UCSD-AML1 (cell line): ENCODE measurements around the gene UBE2B.
"Not testable (repeated sequence)": the region's sequence is repeated elsewhere in the genome, so short reads cannot be mapped to it uniquely, and the experiment has no call there.

Source experiments
- DNase-seq: peaks from one replicate; lab custom pipeline; 2025; ENCODE audit not compliant: unreplicated experiment; lab: John Stamatoyannopoulos, UW

Gene UBE2B

DNA sequence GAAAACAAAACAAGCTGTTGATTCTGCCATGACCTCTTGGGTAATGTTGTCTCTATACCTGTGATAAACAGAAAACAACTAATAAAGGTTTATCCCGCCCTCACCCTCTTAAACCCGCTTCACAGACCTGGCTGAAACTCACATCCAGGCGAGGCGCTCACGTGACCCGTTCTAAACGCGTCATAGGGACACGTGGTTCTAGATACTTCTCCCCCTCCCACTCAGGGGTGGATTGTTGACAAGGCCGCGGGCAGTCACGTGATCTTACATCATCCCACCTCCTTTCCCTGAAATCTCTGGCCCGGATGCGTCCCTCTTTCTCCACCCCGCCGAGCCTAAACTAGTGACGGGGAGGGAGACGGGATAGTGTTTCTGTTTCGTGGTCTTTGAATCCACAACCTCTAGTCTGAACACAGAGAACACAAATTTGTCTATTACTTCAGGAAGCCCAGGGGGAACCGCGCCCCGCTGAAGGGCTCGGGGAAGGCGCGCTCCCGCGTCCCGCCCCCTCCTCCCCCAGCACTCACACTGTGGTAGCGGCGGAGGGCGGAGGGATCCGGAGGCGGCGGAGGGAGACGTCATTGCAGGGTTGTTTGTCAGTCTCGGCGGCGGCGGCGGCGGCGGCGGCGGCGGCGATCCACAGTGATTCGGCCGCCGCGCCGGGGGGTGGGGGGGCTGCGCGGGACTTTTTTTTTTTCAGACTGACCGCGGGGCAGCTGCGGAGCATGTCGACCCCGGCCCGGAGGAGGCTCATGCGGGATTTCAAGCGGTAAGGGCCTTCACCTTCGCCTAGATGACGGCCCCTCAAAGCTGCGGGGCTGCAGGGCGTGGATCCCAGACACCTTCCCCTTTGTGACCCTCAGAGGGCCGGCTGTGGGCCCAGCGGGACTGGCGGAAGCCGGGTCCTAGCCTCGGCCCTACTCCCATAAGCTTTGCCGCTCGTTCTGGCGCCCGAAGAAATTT, at the start of gene UBE2B:
Gene UBE2B (plus strand): TSS at position 699 of the 963 bp plus-strand sequence. CDS start 27 bp downstream, at position 726.
- peak; percentile 95 for DNase-seq

DNA sequence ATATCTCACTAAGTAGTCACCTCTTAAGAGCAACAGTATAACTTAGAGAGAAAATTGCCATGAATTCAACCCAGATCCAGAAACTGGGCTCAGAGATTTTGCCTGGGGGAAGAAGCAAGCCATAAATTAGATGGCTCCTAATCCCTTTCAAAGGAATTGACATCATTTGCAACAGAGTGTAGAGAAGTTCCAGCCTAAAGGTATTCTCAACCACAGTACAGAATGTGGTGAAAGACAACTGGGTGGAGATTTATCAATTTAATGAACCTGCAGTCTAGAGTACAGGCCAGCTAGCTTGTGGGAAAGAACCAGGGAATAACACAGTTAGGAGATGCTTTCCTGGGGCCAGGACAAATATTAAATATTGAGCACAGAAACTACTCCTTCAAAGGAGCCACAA, 44.0 kb upstream of the UBE2B start:
- no peak for DNase-seq

DNA sequence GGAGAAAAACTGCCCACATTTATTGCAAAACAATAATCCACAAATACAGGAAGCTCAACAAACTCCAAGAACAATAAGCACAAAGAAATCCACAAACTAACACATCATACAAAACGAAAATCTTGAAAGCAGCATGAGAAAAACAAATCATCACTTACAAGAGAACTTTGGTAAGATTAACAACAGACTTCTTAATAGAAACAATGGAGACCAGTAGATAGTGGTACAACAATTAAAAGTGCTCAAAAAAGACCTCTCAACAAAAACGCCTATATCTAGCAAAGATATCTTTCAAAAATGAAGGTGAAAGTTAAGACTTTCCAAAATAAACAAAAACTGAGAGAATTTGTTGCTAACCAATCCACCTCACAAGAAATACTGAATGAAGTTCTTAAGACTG, 42.8 kb upstream of the UBE2B start:
- DNase-seq = no peak

DNA sequence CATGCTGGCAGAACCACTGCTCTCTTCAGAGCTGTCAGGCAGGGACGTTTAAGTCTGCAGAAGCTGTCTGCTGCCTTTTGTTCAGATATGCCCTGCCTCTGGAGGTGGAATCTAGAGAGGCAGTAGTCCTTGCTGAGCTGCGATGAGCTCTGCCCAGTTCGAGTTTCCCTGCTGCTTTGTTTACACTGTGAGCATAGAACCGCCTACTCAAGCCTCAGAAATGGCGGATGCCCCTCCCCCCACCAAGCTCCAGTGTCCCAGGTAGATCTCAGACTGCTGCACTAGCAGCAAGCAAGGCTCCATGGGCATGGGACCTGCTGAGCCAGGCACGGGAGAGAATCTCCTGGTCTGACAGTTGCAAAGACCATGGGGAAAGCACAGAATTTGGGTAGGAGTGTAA, 34.5 kb upstream of the UBE2B start:
- DNase-seq = not testable (repeated sequence)

DNA sequence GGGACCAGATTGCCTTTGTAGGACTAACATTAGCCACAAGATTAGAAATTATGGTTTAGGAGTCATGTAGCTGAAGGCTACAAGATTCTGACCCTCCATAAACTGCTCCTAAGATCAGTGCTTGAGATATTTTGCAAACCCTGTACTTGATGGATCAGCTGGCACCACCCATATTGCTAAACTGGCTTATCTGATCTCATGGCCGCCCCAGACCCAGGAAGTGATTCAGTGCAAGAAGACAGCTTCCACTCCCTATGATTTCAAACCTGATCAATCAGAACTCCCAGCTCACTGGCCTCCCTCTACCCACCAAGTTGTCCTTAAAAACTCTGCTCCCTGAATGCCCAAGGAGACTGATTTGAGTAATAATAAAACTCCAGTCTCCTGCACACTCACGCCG, 27.9 kb upstream of the UBE2B start:
- DNase-seq = not testable (repeated sequence)

DNA sequence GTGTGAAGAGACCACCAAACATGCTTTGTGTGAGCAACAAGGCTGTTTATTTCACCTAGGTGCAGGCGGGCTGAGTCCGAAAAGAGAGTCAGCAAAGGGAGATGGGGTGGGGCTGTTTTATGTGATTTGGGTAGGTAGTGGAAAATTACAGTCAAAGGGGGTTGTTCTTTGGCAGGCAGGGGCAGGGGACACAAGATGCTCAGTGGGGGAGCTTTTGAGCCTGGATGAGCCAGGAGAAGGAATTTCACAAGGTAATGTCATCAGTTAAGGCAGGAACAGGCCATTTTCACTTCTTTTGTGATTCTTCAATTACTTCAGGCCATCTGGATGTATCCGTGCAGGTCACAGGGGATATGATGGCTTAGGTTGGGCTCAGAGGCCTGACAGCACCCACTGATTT, 25.9 kb upstream of the UBE2B start:
- not testable (repeated sequence) for DNase-seq

DNA sequence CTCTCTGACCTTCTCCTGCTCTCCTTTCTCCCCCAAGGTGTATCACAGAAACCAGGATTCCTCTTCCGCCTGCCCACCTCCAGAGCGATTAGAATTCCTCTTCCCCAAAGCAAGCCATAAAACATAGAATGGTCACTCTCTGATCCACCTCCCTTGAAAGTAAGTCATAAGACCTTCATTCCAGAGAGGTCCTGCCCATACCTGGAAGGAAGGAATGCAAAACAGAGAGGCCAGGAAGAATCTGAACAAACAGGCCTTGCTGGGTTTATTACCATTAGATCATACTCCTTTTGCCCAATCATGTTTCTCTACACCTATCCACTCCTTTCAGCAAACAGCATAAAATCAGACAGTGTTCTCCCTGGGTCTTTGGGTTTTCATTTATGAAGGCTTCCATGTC, 25.4 kb upstream of the UBE2B start:
- DNase-seq = no peak

DNA sequence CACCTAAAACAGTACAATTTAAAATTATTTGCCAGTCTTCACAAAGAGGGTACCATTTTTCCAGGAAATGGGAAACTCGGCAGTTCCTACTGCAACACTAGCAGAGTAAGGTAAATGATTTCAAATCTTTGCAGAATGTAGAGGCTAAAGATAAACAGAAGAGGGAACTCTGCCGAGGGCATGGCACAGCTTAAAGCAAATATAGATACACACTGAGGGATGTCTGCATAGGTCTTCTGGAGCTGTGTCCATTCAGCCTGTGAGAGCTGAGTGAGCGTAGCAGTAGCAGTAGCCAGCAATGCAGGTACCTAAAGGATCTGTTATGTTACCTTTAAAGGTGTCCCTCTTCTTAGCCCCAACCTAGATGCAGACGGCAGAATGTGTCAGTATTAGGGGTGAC, 21.9 kb upstream of the UBE2B start:
- DNase-seq = no peak

DNA sequence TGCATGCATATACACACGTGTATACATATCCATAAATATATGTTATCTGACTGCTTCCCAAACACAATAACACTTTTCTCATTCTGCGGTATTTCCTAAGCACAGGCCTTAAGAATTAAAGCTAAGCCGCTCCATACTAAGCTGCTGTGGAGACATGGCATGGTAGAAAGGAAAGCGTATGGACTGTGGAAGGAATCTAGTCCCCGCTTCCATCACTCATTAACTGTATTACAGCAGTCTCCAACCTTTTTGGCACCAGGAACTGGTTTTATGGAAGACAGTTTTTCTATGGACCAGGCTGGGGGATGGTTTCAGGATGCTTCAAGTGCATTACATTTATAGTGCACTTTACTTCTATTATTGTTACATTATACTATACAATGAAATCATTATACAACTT, 15.7 kb upstream of the UBE2B start:
- no peak for DNase-seq

DNA sequence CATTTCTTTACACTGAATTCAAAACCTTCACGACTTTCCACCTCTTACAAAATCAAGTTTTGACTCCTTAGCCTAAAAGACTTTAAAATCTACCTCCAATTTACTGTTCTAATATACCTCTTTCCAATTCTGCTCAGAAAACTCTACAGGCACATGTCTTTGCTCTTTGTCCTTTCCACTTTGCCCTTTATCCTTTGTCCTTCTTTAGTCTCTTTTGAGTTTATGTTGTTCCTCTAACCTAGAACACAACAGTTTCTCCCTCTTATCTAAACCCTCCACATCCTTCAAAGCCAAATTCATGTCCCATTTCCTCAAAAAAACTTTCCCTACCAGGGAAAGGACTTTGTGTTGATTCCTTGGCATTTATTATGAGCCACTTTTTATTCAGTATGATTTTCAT, 5.8 kb upstream of the UBE2B start:
- DNase-seq = no peak

DNA sequence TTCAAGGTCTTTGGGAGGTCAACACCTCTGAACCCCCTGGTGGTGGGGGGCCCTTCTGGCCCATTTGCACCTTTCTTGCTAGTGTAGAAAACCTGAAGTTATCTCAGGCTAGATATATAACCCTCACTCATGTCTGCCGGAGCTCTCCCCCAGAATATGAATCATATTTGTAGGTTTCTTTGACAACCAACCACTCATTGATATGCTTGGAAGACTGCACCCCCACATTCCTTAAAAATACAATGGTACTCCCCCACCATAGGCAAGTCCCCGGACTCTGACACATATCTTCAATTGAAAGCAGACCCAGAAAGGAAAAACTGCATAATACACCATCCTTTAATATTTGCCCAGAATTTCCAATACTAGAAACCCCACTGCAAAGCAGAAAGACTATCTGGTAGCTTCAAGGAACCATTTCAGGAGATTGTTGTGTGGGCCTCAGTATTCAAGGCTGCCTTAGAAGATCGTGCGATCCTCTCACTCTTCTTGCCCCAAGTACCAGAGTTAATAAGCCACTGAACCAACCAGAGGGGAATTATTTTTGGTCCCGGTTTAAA, 978 bp upstream of the UBE2B start:
- DNase-seq = no peak

DNA sequence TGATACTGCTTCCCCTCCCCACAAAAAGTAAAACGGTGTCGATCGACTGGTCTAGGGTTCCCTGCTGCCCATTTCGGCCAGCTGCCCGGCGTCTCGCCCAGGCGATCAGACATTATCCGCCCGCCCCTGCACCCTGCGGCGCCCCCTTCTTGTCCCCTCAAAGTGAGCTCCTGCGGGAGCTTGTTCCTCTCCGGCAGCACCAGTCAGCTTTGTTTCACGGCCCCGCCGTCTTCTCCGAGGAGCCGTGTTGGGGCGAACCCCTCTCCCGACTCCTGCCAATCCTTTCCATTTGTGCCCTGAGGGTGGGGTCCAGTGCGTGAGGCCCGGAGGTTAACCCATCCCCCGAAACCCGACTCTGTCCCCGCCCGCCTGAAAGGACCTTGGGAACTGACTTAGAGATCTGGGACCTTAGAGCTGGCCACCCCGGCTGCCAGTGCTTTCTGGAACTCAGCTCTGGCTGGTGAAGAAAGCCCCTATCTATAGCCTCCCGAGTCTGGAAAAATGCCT, 518 bp downstream of the UBE2B start:
- peak; percentile 53 for DNase-seq

DNA sequence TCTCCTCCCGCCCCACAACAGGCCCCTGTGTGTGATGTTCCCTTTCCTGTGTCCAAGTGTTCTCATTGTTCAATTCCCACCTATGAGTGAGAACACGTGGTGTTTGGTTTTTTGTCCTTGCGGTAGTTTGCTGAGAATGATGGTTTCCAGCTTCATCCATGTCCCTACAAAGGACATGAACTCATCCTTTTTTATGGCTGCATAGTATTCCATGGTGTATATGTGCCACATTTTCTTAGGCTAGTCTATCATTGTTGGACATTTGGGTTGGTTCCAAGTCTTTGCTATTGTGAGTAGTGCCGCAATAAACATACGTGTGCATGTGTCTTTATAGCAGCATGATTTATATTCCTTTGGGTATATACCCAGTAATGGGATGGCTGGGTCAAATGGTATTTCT, 2.3 kb downstream of the UBE2B start:
- not testable (repeated sequence) for DNase-seq

DNA sequence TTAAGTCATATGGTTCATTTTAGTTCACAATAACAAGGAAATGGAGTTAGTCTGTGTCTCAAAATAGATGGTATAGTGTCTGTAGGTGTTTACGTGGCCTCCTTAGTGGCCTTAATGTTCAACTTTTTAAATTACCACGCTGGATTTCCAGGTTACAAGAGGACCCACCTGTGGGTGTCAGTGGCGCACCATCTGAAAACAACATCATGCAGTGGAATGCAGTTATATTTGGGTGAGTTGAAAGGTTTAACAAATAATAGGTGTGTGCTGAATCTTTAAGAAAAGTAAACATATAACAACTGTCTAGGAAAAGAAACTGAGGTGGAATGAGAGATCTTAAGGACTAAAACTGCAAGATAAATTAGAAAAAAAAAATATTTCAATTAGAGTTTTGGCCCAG, 2.9 kb downstream of the UBE2B start:
- DNase-seq = no peak

DNA sequence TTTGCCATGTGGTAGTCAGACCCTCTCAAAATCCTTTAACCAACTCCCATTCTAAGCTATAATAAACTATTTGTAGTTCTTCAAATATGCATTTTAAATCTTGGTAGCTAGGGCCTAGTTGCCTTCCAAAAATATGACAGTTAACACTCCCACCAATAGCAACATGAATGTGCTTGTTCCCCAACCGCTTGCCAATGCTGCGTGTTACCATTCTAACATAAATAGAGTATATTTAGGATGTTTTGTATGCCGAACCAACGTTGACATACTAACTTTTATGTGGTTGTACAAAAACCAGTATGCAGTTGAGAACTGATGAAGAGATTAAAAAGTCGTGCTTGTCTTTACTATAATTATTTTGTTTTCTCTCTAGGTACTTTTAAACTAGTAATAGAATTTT, 9.0 kb downstream of the UBE2B start:
- no peak for DNase-seq

DNA sequence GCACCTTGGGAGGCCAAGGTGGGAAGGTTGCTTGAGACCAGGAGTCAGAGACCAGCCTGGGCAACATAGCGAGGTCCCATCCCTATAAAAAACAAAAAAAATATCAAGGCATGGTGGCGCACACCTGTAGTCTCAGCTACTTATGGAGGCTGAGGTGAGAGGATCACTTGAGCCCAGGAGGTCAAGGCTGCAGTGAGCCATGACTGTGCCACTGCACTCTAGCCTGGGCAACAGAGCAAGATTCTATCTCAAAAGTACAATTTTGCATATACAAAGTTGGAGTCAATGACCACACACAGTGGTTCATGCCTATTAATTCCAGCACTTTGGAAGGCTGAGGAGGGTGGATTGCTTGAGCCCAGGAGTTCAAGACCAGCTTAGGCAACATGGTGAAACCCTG, 10.8 kb downstream of the UBE2B start:
- not testable (repeated sequence) for DNase-seq

DNA sequence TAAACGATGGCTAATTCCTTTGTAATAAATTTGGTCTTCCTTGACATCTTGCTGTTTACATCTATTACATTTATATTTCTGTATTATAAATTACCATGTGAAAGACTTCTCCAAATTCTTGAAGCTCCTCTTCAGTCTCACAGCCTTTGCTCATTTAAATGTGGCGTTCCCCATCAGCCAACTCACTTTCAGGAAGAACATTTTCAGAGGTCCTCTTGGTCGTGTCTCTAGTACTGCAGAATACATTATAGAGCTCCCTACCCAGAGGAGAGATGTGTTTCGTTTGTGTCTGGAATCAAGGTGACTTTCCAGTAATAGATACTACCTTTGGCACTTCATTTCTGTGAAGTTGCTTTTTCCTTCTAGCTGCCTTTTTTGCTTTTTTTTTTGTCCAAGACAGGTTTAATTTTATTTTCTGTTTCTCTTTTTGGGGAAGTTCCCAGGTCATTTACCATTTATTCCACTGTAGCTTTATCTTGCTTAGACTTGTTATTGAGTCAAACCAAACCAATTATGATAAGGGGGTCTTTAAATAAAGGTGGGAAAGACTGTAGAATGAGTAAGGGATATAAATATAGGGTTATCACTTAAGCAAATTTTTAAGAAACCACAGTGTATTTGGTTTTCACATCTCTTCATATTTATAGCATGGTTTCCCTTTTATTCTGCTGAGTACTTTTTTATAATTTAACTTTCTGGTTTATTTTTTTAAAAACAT, 12.8 kb downstream of the UBE2B start:
- DNase-seq = no peak

DNA sequence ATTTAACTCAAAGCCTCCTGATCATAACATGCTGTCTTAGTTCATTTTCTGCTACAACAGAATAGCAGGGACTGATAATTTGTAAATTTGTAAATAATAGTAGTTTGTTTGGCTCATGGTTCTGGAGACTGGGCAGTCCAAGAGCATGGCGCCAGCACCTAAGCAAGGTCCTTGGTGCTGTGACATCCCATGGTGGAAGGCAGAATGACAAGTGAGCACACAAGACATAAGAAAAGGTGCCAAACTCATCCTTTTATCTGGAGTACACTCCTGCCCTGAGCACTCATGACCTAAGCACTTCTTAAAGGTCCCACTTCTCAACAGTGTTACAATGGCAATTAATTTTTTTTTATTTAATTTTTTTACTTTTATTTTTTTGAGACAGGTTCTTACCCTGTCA, 16.1 kb downstream of the UBE2B start:
- DNase-seq = no peak

DNA sequence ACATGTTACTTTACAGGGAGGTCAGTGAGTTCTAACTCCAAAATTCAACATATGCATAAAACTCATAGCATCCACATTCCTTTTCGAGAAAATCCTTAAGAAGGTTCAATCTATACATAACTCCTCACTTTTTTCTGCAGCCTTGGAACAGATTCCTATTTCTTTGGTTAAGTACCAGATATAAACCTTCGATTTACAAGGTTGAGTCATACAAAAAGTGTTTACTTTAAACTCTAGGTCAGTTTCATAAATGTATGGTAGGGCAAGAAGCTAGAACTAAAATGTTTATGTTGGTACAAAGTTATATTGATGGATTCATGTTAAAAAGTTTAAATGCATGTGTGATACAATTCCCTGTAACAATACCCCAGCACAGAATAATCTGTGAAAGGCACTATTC, 20.9 kb downstream of the UBE2B start:
- DNase-seq = no peak

DNA sequence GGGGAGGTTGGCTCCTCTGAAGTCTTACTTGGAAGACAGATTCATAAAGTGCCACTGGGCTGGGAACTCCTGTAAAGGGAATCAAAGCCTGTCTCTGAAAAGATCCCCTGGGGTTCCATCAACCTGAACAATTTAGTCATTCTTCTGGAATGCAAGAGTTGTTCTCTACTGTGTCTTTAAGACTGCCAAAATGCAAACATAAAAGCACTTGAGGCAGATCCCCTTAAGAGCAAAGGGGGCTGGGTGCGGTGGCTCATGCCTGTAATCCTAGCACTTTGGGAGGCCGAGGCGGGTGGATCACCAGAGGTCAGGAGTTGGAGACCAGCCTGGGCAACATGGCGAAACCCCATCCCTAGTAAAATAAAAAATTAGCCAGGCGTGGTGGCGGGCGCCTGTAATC, 23.6 kb downstream of the UBE2B start:
- DNase-seq = no peak

DNA sequence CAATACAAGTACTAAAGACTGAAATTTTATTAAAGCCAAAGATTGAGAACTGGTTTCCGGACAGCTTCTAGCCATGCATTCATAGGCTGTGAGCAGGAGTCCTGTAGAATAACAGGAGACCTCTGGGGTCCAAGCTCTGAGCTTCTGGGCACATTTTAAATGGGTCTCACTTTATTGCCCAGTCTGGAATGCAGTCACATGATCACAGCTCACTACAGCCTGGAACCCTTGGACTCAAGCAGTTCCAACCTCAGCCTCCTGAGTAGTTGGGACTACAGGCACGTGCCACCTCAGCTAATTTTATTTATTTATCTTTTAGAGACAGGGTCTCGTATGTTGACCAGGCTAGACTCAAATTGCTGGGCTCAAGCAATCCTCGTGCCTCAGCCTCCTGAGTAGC, 24.9 kb downstream of the UBE2B start:
- DNase-seq = no peak

DNA sequence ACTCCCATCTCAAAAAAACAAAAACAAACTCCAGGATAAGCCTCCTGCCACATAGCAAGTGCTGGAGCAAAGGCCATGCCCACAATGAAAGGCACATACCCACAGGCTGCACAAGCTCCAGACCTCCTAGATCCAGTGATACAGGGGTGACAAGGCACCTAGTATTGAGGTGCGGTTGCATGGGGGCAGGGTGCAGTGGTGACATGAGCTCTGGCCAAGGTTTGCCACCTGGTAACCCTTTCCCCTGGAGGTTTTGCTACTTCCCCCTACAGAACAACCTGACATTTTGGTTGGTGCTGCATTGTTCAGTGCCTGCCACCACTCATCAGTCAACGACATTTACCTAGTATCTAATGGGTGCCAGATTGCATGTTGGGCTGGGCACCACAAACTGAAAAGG, 25.8 kb downstream of the UBE2B start:
- no peak for DNase-seq
